H1 (cell line): ENCODE results near the gene SNRNP40. TPM values are rescaled to one million over a fixed set of nuclear protein-coding genes. Genes with fewer than 3 reads are reported as not detected.

Experiments used
- CHD7 ChIP-seq: fragments of 300-600 bp; sonication (generic); IDR thresholded peaks from 2 replicates; pipeline ENCODE4 v1.7.1; 2012; ENCODE audit warnings: low read length, moderate library complexity, mild to moderate bottlenecking, inconsistent platforms; ENCODE audit not compliant: insufficient replicate concordance
- HDAC6 ChIP-seq: IDR thresholded peaks from one replicate; pipeline ENCODE4 v1.7.1; 2012; ENCODE audit warnings: low read depth, mild to moderate bottlenecking, inconsistent platforms, low read length, moderate library complexity
- MAX ChIP-seq: IDR thresholded peaks from 2 replicates; pipeline ENCODE4 v1.6.1; 2012; ENCODE audit warnings: inconsistent platforms
- RAD21 ChIP-seq, 2 experiments: IDR thresholded peaks in 1 of 2; conservative IDR thresholded peaks in 1 of 2; 2 replicates each; pipeline ENCODE4 v1.6.1; 2011; ENCODE audit warnings: low read depth in 2 of 2, low read length in 2 of 2, improper control_type of control experiment in 1 of 2, inconsistent platforms in 1 of 2, mild to moderate bottlenecking in 1 of 2, moderate library complexity in 1 of 2
- RFX5 ChIP-seq: IDR thresholded peaks from 2 replicates; pipeline ENCODE4 v1.6.1; 2011; ENCODE audit warnings: low read depth, low read length, improper control_type of control experiment, borderline replicate concordance
- polyA plus RNA-seq, 7 experiments: library from polyadenylated mRNA; depleted of rRNA in 3 of 7; stranded (reverse) in 5 of 7; unstranded in 2 of 7; fragments of >200 nt in 5 of 7; fragments of 200-250 nt in 2 of 7; gene quantifications; 1 replicate in 5 of 7; 2 replicates in 1 of 7; 4 replicates in 1 of 7; pipeline versions ENCODE4 v1.2.1 to v1.2.3, GENCODE V29; 2011 to 2013; ENCODE audit warnings: missing spikeins in 2 of 7, mixed read lengths in 2 of 7
- total RNA-seq: library from RNA; stranded (reverse); fragmentation: NEBNext Ultra II Directional; extraction: Animal tissue kit (Norgen Biotek cat#: 25700); gene quantifications from 2 replicates; pipeline ENCODE4 v1.2.1, GENCODE V29; 2021

SNRNP40 gene
- total and polyA plus RNA-seq, 2 of the 8 experiments (the other 6 are each of a cell fraction or from before 2014, with no cell fraction given) = 97.4 to 113 TPM

GRCh38 chr1:31335007-31335406 lies 38.4 kb upstream of the SNRNP40 start (continued):
- TF ChIP-seq CHD7 (no peak), HDAC6 (no peak), RAD21 (IDR thresholded peaks at IDR 0.05 in 1 of 2, conservative IDR thresholded peaks at IDR 0.05 in 1 of 2; ENCODE audit: low read depth in 2 of 2, low read length in 2 of 2) (peak; percentile 62 to 69), RFX5 (no peak), MAX (no peak)
